ENCODE measurements around the gene IGFN1.

DNA sequence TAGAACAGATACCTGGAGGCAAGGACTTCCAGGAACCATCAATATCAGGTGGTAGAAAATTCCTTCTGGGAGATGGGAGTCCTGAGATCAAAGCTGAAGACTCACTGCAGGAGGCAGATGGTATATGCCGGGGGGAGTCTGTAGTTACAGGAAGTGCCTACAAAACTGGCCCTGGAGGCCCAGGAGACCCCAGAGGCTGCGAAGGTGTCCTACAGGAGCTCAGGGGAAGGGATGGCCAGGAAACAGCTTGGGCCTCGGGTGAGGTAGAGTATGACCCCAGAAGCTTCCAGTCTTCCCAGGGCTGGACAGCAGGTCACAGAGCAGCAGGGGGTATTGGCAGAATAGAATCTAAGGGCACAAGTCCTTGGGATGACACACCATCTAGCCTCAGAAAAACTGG lies 16.4 kb downstream of the IGFN1 start:
- TF ChIP-seq EZH2 (IDR thresholded peaks at IDR 0.05; ENCODE audit: borderline replicate concordance, low read depth, low read length, severe bottlenecking) (no peak), POLR2A (IDR thresholded peaks at IDR 0.05; ENCODE audit: low read depth, low read length) (no peak), FOS (IDR thresholded peaks at IDR 0.05; ENCODE audit: borderline replicate concordance, insufficient read depth, low read length) (no peak), GATA2 (IDR thresholded peaks at IDR 0.05; ENCODE audit: insufficient read depth, insufficient read length, low read depth, low read length) (no peak), POLR2AphosphoS5 (IDR thresholded peaks at IDR 0.05; ENCODE audit: insufficient read depth, low read depth, low read length) (no peak), MYC (IDR thresholded peaks at IDR 0.05; ENCODE audit: low read depth, low read length) (no peak)
- TF ChIP-seq, protein P1, sequence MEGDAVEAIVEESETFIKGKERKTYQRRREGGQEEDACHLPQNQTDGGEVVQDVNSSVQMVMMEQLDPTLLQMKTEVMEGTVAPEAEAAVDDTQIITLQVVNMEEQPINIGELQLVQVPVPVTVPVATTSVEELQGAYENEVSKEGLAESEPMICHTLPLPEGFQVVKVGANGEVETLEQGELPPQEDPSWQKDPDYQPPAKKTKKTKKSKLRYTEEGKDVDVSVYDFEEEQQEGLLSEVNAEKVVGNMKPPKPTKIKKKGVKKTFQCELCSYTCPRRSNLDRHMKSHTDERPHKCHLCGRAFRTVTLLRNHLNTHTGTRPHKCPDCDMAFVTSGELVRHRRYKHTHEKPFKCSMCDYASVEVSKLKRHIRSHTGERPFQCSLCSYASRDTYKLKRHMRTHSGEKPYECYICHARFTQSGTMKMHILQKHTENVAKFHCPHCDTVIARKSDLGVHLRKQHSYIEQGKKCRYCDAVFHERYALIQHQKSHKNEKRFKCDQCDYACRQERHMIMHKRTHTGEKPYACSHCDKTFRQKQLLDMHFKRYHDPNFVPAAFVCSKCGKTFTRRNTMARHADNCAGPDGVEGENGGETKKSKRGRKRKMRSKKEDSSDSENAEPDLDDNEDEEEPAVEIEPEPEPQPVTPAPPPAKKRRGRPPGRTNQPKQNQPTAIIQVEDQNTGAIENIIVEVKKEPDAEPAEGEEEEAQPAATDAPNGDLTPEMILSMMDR (IDR thresholded peaks at IDR 0.05; ENCODE audit: extremely low read depth in 1 of 2, insufficient read depth in 1 of 2, low read depth in 1 of 2, low read length in 2 of 2): no peak
- TF ChIP-seq, protein P2, sequence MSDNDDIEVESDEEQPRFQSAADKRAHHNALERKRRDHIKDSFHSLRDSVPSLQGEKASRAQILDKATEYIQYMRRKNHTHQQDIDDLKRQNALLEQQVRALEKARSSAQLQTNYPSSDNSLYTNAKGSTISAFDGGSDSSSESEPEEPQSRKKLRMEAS (IDR thresholded peaks at IDR 0.05; ENCODE audit: insufficient read depth, insufficient read length): no peak

Measured in endothelial cell of umbilical vein (primary cell).